ENCODE measurements around the gene KCNT1.

KCNT1 gene

DNA sequence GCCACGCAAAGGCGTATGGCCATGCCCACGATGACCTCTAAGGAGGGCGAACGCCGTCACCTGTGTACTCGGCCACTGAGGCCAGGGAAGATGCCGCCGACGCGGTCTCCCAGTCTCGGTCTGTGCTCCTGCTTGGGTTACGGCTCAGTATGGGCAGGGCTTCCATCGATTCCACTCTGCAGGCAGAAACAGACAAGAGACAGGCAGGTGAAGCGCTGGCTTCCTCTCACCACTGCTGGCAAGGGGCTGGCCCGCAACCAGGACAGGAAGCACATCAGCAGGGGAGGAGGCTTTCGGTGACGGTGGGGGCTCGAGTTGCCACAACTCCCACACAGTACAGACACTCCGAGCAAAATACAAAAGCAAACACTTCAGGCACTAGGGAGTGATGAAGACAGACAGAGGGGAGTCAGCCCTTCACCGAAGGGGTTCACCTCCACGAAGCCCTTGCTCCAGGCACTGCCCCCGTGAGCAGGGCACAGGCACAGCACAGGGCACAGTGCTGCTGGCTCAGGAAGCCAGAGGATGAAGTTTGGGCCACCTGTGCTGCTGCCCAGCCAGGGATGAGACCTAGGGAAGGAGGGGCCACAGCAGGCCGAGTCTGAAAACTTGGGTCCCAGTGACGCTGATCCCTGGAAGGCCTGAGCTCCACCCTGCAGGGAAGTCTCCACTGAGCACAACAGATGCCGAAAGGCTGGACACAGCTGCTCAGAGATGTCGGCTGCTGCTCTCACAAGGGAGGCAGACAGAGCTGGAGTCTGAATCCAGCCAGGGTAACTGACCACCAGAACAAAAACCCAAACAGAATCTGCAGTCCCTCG lies 114.1 kb downstream of the KCNT1 start:
- in situ Hi-C loops (cut with MboI; ENCODE audit: low sequenced_read_pairs): no loop called here

- in situ Hi-C loops (cut with MboI; ENCODE audit: low sequenced_read_pairs): no loop called here
These were observed 114.6 kb downstream of the KCNT1 start for GRCh38 chr9:135816651-135816970.

- in situ Hi-C loops (cut with MboI; ENCODE audit: low sequenced_read_pairs): no loop called here
These were observed 116.1 kb downstream of the KCNT1 start for GRCh38 chr9:135817951-135818717.

- in situ Hi-C loops (cut with MboI; ENCODE audit: low sequenced_read_pairs): no loop called here
These were observed 116.9 kb downstream of the KCNT1 start for GRCh38 chr9:135818718-135819475.

- in situ Hi-C loops (cut with MboI; ENCODE audit: low sequenced_read_pairs): no loop called here
These were observed 117.9 kb downstream of the KCNT1 start for GRCh38 chr9:135819905-135820304.

DNA sequence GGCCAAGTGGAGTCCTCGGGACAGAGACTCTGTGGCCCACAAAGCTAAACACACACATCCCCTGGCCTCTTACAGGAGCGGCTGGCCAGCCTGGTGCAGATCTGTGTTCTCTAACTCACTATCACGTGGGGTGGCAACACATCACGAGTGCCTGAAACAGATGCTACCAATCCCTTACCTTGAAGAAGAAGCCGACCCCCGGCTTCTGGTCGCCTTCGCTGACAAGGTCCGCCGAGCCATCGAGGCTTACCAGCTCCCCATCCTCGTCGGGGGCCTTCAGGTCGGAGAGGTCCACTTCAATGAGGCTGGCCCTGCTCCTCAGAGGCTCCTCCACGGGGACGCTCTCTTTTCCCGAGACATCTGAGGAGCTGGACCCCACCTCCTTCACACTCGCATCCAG lies 118.7 kb downstream of the KCNT1 start:
- in situ Hi-C loops (cut with MboI; ENCODE audit: low sequenced_read_pairs): no loop called here

GRCh38 chr9:135821116-135821515 lies 119.1 kb downstream of the KCNT1 start:
- in situ Hi-C loops (cut with MboI; ENCODE audit: low sequenced_read_pairs): no loop called here

DNA sequence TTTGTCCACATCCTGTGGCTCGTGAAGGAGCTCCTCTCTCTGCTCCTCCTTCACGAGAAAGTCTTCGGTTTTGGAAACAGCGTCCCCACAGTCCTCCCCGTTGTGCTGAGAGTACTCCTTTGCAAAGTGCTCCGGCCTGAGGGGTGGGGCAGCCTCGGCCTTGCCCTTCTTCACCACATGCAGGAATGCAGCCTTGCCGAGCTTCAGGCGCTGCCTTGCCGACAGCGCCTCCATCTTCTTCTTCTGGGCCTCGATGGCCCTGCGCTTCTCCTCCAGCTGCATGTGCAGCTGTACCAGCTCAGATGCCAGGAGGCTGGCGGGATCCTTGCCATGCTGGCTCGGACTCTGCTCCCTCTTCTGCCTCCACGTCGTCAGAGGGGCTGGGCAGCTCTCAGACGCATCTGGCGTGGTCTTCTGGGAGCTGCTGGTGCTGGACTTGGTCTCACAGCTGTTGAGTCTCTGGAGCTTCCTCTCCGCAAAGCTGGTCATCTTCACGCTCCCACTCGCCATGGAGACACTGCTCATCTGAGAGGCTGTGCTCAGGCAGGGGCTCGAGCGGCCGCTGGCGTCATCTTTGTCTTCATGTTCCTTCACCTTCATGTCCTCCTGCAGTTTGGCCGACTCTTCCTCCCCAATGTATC lies 119.9 kb downstream of the KCNT1 start:
- in situ Hi-C loops (cut with MboI; ENCODE audit: low sequenced_read_pairs): no loop called here

DNA sequence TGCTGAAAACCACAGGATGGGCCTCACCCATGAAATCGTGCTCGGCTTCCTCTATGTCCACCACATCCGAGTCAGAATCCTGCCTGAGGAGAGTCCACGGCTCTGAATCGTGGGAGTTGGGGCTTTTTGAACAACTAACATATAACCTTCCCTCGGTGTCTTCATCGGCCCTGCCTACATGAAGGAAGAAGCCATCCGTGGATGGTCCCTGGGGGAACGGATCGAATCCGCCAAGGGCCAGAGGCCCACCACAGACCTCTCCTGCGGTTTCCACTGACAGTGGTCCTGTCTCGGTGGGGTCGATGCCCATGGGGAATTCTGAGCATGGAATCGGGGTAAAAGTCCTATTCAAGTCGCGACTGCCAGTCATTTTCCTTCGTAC lies 120.4 kb downstream of the KCNT1 start:
- in situ Hi-C loops (cut with MboI; ENCODE audit: low sequenced_read_pairs): no loop called here

DNA sequence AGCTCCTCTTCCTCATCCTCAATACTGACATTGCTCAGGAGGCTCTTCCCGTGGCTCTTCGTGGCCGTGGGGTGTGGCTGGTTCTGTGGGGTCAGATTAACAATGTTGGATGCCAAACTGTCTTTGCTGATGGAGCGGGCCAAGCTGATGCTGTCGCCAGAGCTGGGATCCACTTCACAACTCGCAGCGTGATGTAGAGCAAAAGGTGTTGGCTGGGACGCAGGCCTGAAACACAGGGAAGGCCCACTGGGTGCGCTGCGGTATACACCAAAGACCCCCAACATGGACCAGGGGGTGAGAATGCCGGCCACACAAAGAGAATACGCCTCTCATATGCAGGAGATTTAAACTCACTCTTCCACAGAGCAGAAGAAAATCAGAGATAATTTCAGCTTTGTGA lies 121.1 kb downstream of the KCNT1 start:
- in situ Hi-C loops (cut with MboI; ENCODE audit: low sequenced_read_pairs): no loop called here

DNA sequence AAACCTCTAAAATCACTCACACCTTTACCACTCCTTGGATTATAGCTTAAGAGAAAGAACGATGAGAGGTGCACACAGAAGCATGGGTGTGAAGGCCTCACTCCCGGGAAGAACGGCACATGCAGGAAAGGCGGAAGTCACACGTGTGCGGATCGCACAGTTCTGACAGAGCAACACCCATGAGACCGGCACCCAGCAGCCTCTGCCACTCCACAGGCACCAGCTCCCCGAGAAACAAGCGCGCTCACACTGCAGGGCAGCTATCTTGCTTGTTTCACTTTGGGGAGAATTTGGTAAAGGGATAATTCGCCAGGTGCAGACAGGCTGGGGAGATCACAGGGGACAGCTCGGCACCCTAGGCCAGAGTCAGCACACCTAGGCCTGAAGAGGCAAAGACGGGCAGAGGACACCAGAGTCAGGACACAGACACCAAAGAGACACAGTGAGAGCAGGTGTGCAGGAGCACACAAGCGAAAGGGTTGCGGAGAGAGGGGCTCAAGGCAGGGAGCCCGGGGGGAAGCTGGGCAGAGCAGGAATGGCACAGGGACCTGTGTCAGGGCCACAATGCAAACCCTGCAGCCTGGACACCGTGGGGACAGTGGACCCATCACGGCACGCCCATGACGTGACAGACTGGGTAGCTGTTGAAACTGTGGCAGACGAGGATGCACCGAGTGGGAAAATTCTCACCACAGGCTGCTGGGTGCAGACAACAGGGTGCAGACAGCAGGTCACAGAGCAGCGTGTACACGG lies 123.6 kb downstream of the KCNT1 start:
- in situ Hi-C loops (cut with MboI; ENCODE audit: low sequenced_read_pairs): no loop called here

DNA sequence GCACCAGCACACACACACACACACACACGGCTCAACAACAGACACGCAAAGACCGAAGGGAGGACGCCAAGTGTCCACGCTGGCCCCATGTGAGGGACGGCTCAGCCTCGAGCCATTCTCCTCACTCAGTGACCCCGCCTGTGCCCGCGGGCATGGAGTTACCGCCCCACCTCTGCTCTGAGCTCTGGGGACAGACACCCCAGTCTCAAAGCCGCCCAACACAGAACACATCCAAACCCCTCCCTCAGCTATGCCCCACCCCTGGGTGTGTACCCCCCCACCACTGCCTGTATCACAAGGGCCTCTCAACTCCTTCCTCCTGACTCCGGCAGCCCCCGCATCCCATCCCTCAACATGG lies 124.2 kb downstream of the KCNT1 start:
- in situ Hi-C loops (cut with MboI; ENCODE audit: low sequenced_read_pairs): no loop called here

- in situ Hi-C loops (cut with MboI; ENCODE audit: low sequenced_read_pairs): no loop called here
These were observed 125.3 kb downstream of the KCNT1 start for GRCh38 chr9:135827301-135827700.

DNA sequence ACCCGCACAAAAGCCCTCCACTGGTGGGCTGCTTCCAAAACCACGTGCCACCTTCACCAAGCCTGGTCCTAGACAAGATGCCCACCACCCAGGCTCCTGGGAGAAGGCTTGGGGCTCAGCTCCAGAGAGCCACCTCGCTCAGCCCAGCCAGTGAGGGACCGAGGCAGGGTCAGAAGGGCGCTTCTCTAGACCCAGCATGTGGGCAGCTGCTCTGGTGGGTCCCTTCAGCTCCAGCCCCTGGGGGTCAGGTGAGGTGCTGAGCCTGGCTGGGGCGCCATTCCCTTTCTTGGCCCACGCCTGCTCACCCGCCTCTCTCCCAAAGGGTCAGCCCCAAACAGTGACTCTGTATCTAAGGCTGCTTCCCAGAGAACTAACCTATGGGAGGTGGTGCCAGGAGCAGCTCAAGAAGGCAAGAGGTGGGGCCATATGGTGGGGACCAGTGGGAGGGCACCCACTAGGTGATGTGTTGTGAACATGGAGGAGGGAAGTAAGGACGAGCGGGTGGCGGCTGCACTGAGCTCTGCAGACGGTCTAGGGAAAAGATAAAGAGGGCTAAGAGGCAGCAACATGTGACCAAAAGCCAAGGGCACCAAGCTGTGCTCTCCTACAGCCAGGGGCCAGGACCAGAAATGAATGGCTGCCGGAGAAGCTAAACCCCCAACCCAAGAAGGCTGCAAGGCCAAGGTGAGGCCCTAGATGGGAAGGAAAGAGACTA lies 126.0 kb downstream of the KCNT1 start:
- in situ Hi-C loops (cut with MboI; ENCODE audit: low sequenced_read_pairs): no loop called here

DNA sequence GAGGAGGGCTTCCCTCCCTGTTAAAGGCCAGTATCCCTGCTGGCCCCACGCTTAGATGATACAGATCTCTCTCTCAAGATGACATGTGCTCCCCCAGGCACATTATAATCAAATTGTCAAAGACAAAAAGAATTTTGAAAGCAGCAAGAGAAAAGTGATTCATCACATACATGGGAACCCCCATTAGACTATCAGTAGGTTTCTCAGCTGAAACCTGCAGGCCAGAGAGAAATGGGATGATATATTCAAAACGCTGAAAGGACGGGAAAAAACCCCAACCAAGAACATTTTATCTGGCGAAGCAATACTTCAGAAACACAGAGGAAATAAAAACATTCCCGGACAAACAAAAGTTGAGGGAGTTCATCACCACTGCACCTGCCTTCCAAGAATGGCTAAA lies 126.7 kb downstream of the KCNT1 start:
- in situ Hi-C loops (cut with MboI; ENCODE audit: low sequenced_read_pairs): no loop called here

GRCh38 chr9:135830496-135830895 lies 128.5 kb downstream of the KCNT1 start:
- in situ Hi-C loops (cut with MboI; ENCODE audit: low sequenced_read_pairs): no loop called here

DNA sequence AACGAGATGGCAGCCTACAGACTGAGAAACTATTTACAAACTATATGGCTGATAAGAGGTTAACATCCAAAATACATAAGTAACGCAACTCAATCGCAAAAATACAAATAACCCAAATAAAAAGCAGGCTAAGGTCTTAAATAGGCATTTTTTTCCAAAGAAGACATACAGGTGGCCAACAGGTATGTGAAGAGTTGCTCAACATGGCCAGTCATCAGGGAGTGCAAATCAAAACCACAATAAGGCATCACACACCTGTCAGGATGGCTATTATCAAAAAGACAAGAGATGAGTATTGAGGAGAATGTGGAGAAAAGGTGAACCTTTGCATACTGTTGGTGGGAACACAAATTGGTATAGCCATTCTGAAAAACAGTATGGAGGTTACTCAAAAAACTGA lies 131.9 kb downstream of the KCNT1 start:
- in situ Hi-C loops (cut with MboI; ENCODE audit: low sequenced_read_pairs): no loop called here

GRCh38 chr9:135835131-135835530 lies 133.1 kb downstream of the KCNT1 start:
- in situ Hi-C loops (cut with MboI; ENCODE audit: low sequenced_read_pairs): no loop called here

GRCh38 chr9:135839516-135839915 lies 137.5 kb downstream of the KCNT1 start:
- in situ Hi-C loops (cut with MboI; ENCODE audit: low sequenced_read_pairs): no loop called here

- in situ Hi-C loops (cut with MboI; ENCODE audit: low sequenced_read_pairs): no loop called here
These were observed 138.1 kb downstream of the KCNT1 start for GRCh38 chr9:135840107-135840506.
